SHP77 (cell line): ENCODE data around the gene SPCS1.

Source experiments
- DNase-seq, 2 experiments: peaks; one replicate each; lab custom pipeline; 2025; lab: John Stamatoyannopoulos, UW

SPCS1 gene

GRCh38 chr3:52730681-52731080, 24.8 kb downstream of the SPCS1 start:
- DNase-seq, result no peak

- DNase-seq, result no peak
These were observed 25.7 kb downstream of the SPCS1 start for GRCh38 chr3:52731590-52731989.

- no peak for DNase-seq
These were observed 27.5 kb downstream of the SPCS1 start for GRCh38 chr3:52733256-52733891.

- DNase-seq, result no peak
These were observed 33.8 kb downstream of the SPCS1 start for GRCh38 chr3:52739730-52740129.

- DNase-seq, result peak in 1 of 2 experiments; percentile 2
These were observed 36.6 kb downstream of the SPCS1 start for GRCh38 chr3:52742418-52743041.

- DNase-seq, result no peak
These were observed 37.2 kb downstream of the SPCS1 start for GRCh38 chr3:52743152-52743551.

GRCh38 chr3:52743721-52744120, 37.8 kb downstream of the SPCS1 start:
- DNase-seq, result no peak

- DNase-seq, result no peak
These were observed 46.2 kb downstream of the SPCS1 start for GRCh38 chr3:52752045-52752660.

GRCh38 chr3:52754373-52754772, 48.5 kb downstream of the SPCS1 start:
- no peak for DNase-seq

GRCh38 chr3:52756141-52756540, 50.2 kb downstream of the SPCS1 start:
- no peak for DNase-seq
